NOMO-1 (cell line): ENCODE data around the gene LRRC34.

Source experiments
- DNase-seq, 2 experiments: peaks; one replicate each; lab custom pipeline; 2025; ENCODE audit not compliant: unreplicated experiment in 2 of 2; lab: John Stamatoyannopoulos, UW

The LRRC34 gene

GRCh38 chr3:169815590-169816150 lies 3.0 kb upstream of the LRRC34 start:
- DNase-seq: no peak

- peak; percentile 71 to 80 for DNase-seq
Measured at GRCh38 chr3:169813757-169814517, 1.2 kb upstream of the LRRC34 start.

GRCh38 chr3:169813278-169813677 lies 574 bp upstream of the LRRC34 start:
- DNase-seq: no peak

GRCh38 chr3:169811631-169812331 lies 923 bp downstream of the LRRC34 start:
- no peak for DNase-seq

GRCh38 chr3:169809230-169809795 lies 3.4 kb downstream of the LRRC34 start:
- no peak for DNase-seq

- DNase-seq: no peak
Measured at GRCh38 chr3:169804681-169805080, 8.0 kb downstream of the LRRC34 start.

GRCh38 chr3:169792359-169792758 lies 20.3 kb downstream of the LRRC34 start:
- DNase-seq: no peak

GRCh38 chr3:169790687-169791429 lies 21.8 kb downstream of the LRRC34 start:
- no peak for DNase-seq

- no peak for DNase-seq
Measured at GRCh38 chr3:169790219-169790618, 22.5 kb downstream of the LRRC34 start.

- no peak for DNase-seq
Measured at GRCh38 chr3:169787791-169788190, 24.9 kb downstream of the LRRC34 start.

GRCh38 chr3:169787120-169787519 lies 25.6 kb downstream of the LRRC34 start:
- no peak for DNase-seq

GRCh38 chr3:169781209-169781855 lies 31.4 kb downstream of the LRRC34 start:
- DNase-seq: no peak

- DNase-seq: no peak
Measured at GRCh38 chr3:169780742-169781141, 32.0 kb downstream of the LRRC34 start.

- no peak for DNase-seq
Measured at GRCh38 chr3:169777822-169778221, 34.9 kb downstream of the LRRC34 start.

GRCh38 chr3:169774186-169774585 lies 38.5 kb downstream of the LRRC34 start:
- no peak for DNase-seq

- DNase-seq: peak; percentile 92 to 96
Measured at GRCh38 chr3:169772897-169773816, 39.5 kb downstream of the LRRC34 start, which contains the start of gene MYNN. TSS of gene MYNN (plus strand) at chr3:169773396. CDS start at chr3:169774296, 900 bp downstream.

GRCh38 chr3:169772305-169772896 lies 40.3 kb downstream of the LRRC34 start:
- DNase-seq: peak; percentile 70 to 86

- peak; percentile 77 to 93 for DNase-seq
Measured at GRCh38 chr3:169771497-169772304, 41.0 kb downstream of the LRRC34 start.
